HuH-7.5 (cell line): Measurements from ENCODE around the gene PLEKHH2.

Experiments used
- DNase-seq: peaks from one replicate; pipeline ENCODE4 v3.0.0; 2011; ENCODE audit warnings: low spot score

PLEKHH2 gene

GRCh38 chr2:43812947-43813346 is 175.9 kb downstream of the PLEKHH2 start:
- DNase-seq = no peak

- DNase-seq = no peak
Measured at GRCh38 chr2:43814711-43815110, 177.7 kb downstream of the PLEKHH2 start.
